NCI-H2081 (cell line): Measurements from ENCODE around the gene JPH3.
"Not testable (repeated sequence)": the region's sequence is repeated elsewhere in the genome, so short reads cannot be mapped to it uniquely, and the experiment has no call there.

ENCODE experiments used
- DNase-seq, 2 experiments: peaks; one replicate each; lab custom pipeline; 2025; lab: John Stamatoyannopoulos, UW

The JPH3 gene

GRCh38 chr16:87575027-87575804 is 27.1 kb upstream of the JPH3 start:
- no peak for DNase-seq

GRCh38 chr16:87576171-87576570 is 26.1 kb upstream of the JPH3 start:
- no peak for DNase-seq

GRCh38 chr16:87578142-87578930 is 24.0 kb upstream of the JPH3 start:
- not testable (repeated sequence) for DNase-seq

GRCh38 chr16:87579691-87580090 is 22.6 kb upstream of the JPH3 start:
- DNase-seq: no peak

GRCh38 chr16:87580855-87581261 is 21.4 kb upstream of the JPH3 start:
- DNase-seq: no peak

- DNase-seq: no peak
These were observed 20.5 kb upstream of the JPH3 start for GRCh38 chr16:87581857-87582215.

- no peak for DNase-seq
These were observed 19.9 kb upstream of the JPH3 start for GRCh38 chr16:87582216-87582965.

- no peak for DNase-seq
These were observed 19.4 kb upstream of the JPH3 start for GRCh38 chr16:87582966-87583325.

GRCh38 chr16:87583453-87584131 is 18.7 kb upstream of the JPH3 start:
- DNase-seq: no peak

- no peak for DNase-seq
These were observed 18.0 kb upstream of the JPH3 start for GRCh38 chr16:87584271-87584670.

- no peak for DNase-seq
These were observed 17.3 kb upstream of the JPH3 start for GRCh38 chr16:87584975-87585374.

- no peak for DNase-seq
These were observed 16.7 kb upstream of the JPH3 start for GRCh38 chr16:87585442-87586200.

- DNase-seq: no peak
These were observed 16.0 kb upstream of the JPH3 start for GRCh38 chr16:87586201-87586782.

- DNase-seq: no peak
These were observed 14.7 kb upstream of the JPH3 start for GRCh38 chr16:87587636-87588035.

- no peak for DNase-seq
These were observed 10.1 kb upstream of the JPH3 start for GRCh38 chr16:87592018-87592712.

- no peak for DNase-seq
These were observed 8.5 kb upstream of the JPH3 start for GRCh38 chr16:87593710-87594258.

- DNase-seq: no peak
These were observed 6.6 kb upstream of the JPH3 start for GRCh38 chr16:87595712-87596111.

GRCh38 chr16:87597324-87597830 is 4.9 kb upstream of the JPH3 start:
- no peak for DNase-seq

- no peak for DNase-seq
These were observed 3.9 kb upstream of the JPH3 start for GRCh38 chr16:87598431-87598830.

GRCh38 chr16:87600246-87600645 is 2.1 kb upstream of the JPH3 start:
- no peak for DNase-seq
